ENCODE data around the gene EGFR. TPM values are rescaled to one million over a fixed set of nuclear protein-coding genes. Genes with fewer than 3 reads are reported as not detected.

Gene EGFR
- total RNA-seq, 2 experiments from 2014 or later: not detected

- POLR2A ChIA-PET: no interaction called here
- CTCF ChIA-PET: no interaction called here
These were observed 13.5 kb upstream of the EGFR start for GRCh38 chr7:55005241-55005851.

- POLR2A ChIA-PET: no interaction called here
- CTCF ChIA-PET: no interaction called here
These were observed 12.3 kb upstream of the EGFR start for GRCh38 chr7:55006499-55006898.

GRCh38 chr7:55013851-55014250, 5.0 kb upstream of the EGFR start:
- ChIA-PET POLR2A (no interaction called here), CTCF (no interaction called here)

GRCh38 chr7:55016061-55016745, 2.6 kb upstream of the EGFR start:
- ChIA-PET CTCF (no interaction called here), POLR2A (no interaction called here)

- ChIA-PET POLR2A (no interaction called here), CTCF (no interaction called here)
These were observed 2.1 kb upstream of the EGFR start for GRCh38 chr7:55016746-55017090.

- ChIA-PET POLR2A (no interaction called here), CTCF (no interaction called here)
These were observed 976 bp upstream of the EGFR start for GRCh38 chr7:55017841-55018240.

GRCh38 chr7:55019191-55019690, 424 bp downstream of the EGFR start:
- CTCF ChIA-PET: interaction anchor here (1.1 kb wide), 1 partner anchor 235 kb away, joined by 3 read pairs; no protein-coding TSS in a partner anchor

GRCh38 chr7:55019691-55020465, 1.1 kb downstream of the EGFR start:
- ChIA-PET POLR2A (no interaction called here), CTCF (interaction anchor here (0.6 to 1.1 kb wide), 2 partner anchors 45 to 234 kb away, joined by 3 to 4 read pairs; no protein-coding TSS in a partner anchor)

More at GRCh38 chr7:55019191-55019690, 424 bp downstream of the EGFR start:
- POLR2A ChIA-PET: no interaction called here

GRCh38 chr7:55020466-55020871, 1.7 kb downstream of the EGFR start:
- CTCF ChIA-PET: interaction anchor here (0.6 kb wide), 1 partner anchor 46 kb away, joined by 4 read pairs; no protein-coding TSS in a partner anchor
- POLR2A ChIA-PET: no interaction called here

- ChIA-PET POLR2A (no interaction called here), CTCF (no interaction called here)
These were observed 2.2 kb downstream of the EGFR start for GRCh38 chr7:55021053-55021452.

GRCh38 chr7:55022002-55022985, 3.5 kb downstream of the EGFR start:
- ChIA-PET CTCF (interaction anchor here (0.6 kb wide), 1 partner anchor 48 kb away, joined by 5 read pairs; no protein-coding TSS in a partner anchor), POLR2A (no interaction called here)

GRCh38 chr7:55023841-55024505, 5.2 kb downstream of the EGFR start:
- ChIA-PET CTCF (no interaction called here), POLR2A (no interaction called here)

GRCh38 chr7:55024776-55025175, 6.0 kb downstream of the EGFR start:
- POLR2A ChIA-PET: no interaction called here

GRCh38 chr7:55026086-55026790, 7.4 kb downstream of the EGFR start:
- CTCF ChIA-PET: interaction anchor here (0.6 kb wide), 1 partner anchor 15 kb away, joined by 3 read pairs; no protein-coding TSS in a partner anchor
- POLR2A ChIA-PET: no interaction called here

More at GRCh38 chr7:55024776-55025175, 6.0 kb downstream of the EGFR start:
- CTCF ChIA-PET: no interaction called here

GRCh38 chr7:55026867-55027490, 8.2 kb downstream of the EGFR start:
- POLR2A ChIA-PET: no interaction called here
- CTCF ChIA-PET: interaction anchor here (0.6 kb wide), 1 partner anchor 16 kb away, joined by 3 read pairs; no protein-coding TSS in a partner anchor

GRCh38 chr7:55028011-55028410, 9.2 kb downstream of the EGFR start:
- ChIA-PET CTCF (no interaction called here), POLR2A (no interaction called here)

- POLR2A ChIA-PET: no interaction called here
- CTCF ChIA-PET: no interaction called here
These were observed 11.5 kb downstream of the EGFR start for GRCh38 chr7:55030314-55030713.

GRCh38 chr7:55031075-55031474, 12.3 kb downstream of the EGFR start:
- POLR2A ChIA-PET: no interaction called here
- CTCF ChIA-PET: no interaction called here
